Right ventricle myocardium superior (tissue), 1 donor: ENCODE measurements around the gene MIA2. TPM values are rescaled to one million over a fixed set of nuclear protein-coding genes. Genes with fewer than 3 reads are reported as not detected.

Source experiments
- total RNA-seq: library from RNA; stranded (reverse); fragmentation: NEBNext Ultra II Directional; extraction: Animal tissue kit (Norgen Biotek cat#: 25700); gene quantifications from one replicate; pipeline ENCODE4 v1.2.1, GENCODE V29; 2021
- donor health status: DM: no; HTN: yes; CAD: no; lungs with severe emphysema.

Gene MIA2
- total RNA-seq, 1 donor from 2014 or later = 28.6 TPM

Other genes with a start within 250 kb of the MIA2 start
- 79.7 TPM for gene SEC23A, start 130.7 kb upstream of the MIA2 start, total RNA-seq
- gene GEMIN2, start 119.6 kb upstream of the MIA2 start, total RNA-seq = 5.1 TPM
- 21.9 TPM for gene TRAPPC6B, start 63.6 kb upstream of the MIA2 start, total RNA-seq
- gene PNN, start 58.7 kb upstream of the MIA2 start, total RNA-seq = 20.5 TPM
- 3.7 TPM for gene FBXO33, start 198.5 kb downstream of the MIA2 start, total RNA-seq